Measurements from ENCODE around the gene TBX4.

- TF ChIP-seq RAD21 (conservative IDR thresholded peaks at IDR 0.05 in 1 of 2, IDR thresholded peaks at IDR 0.05 in 1 of 2) (peak; percentile 50 to 72), RCOR1 (IDR thresholded peaks at IDR 0.05; ENCODE audit: low read depth, low read length) (no peak), EP300 (IDR thresholded peaks at IDR 0.05) (no peak), CTCF (IDR thresholded peaks at IDR 0.05) (peak; percentile 96), POLR2A (IDR thresholded peaks at IDR 0.05; ENCODE audit: low read length) (peak; percentile 62), HOXA7 (CRISPR knock-in tag; IDR thresholded peaks at IDR 0.05) (no peak), RFX5 (IDR thresholded peaks at IDR 0.05) (no peak)
These were observed 42.7 kb upstream of the TBX4 start for GRCh38 chr17:61409301-61410112.

Measured in A549 (cell line).